HG03135 (cell line): Measurements from ENCODE around the gene SPATS2.
A peak's percentile ranks its signal among the peaks of the same experiment; 100 is the strongest.

Experiments used
- ATAC-seq: cut with Tn5 transposase; IDR thresholded peaks from one replicate; pipeline ENCODE4 v1.9.1; 2021; ENCODE audit warnings: mild to moderate bottlenecking, moderate library complexity; ENCODE audit not compliant: unreplicated experiment

SPATS2 gene

DNA sequence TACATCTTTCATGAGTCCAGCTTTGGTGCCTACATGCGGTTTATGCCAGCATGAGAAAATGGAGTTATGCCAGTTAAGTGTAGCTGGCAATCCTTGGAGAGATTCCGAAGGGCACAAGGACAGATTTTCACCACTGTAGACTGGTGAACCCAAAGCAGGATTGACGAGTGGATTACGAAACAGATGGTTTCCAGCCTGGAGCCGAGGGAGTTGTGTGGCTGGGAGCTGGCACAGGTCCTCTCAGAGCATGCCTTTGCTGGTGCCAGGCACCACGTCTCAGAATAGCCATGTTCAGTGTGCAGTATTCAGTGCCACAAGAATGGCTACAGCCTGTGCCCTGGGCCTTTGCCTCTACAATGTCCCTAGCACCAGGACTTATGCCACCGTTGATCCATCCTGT, 184.8 kb downstream of the SPATS2 start:
- ATAC-seq = no peak

GRCh38 chr12:49552425-49552824, 185.2 kb downstream of the SPATS2 start:
- ATAC-seq = no peak

GRCh38 chr12:49552899-49553298, 185.6 kb downstream of the SPATS2 start:
- no peak for ATAC-seq

DNA sequence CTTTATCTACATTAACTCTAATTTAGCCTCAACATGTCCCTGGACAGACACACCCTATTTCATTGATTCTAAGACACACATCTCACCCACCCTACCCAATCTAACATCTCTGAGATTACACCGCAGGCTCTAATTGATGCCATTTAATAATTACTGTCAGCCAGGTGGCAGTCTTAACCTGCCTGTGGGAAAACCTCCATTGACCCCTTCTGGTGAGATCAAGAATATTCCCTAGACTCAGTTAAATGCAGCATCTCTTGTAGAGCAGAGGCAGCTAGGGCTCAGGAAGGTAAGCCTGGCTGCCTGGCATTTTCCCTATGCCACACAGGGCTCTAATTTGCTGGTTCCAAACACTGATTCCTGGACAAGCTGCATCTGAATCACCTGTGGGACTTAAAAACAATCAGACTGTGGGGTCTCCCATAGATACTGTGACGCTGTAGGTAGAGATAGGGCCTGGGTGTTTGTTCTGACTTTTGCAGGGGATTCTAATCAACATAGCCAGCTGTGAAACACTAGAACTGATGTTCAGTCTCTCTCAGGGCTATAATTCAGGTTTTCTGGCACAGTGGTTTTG, 186.3 kb downstream of the SPATS2 start:
- no peak for ATAC-seq

GRCh38 chr12:49554266-49554665, 187.0 kb downstream of the SPATS2 start:
- no peak for ATAC-seq

DNA sequence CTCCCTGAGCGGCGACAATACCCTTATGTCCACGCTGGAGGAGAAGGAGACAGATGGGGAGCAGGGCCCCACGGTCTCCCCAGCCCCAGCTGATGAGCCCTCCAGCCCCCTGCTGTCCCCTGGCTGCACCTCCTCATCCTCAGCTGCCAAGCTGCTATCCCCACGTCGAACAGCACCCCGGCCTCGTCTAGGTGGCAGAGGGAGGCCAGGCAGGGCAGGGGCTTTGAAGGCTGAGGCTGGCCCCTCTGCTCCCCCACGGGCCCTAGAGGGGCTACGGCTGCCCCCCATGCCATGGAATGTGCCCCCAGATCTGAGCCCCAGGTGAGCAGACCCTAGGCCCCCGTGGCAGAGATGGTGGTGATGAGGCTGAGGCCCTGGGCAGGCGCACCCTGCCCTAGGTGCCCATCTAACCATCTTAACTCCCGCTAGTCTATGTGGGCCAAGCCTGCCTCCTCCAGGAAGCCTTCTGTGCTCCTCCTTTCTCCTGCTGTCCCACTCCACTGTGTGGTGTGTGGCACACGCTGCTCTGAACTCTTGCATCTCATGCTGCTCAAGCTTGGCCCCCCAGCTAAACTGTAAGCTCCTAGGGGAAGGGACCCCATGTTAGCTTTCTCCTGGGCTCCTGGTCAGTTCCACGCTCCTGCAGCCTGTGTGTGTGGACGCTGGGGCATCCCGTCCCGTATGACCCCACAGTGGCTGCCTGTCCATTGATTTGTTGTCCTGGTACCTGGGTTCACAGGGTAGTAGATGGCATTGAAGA, 188.5 kb downstream of the SPATS2 start:
- ATAC-seq = no peak

DNA sequence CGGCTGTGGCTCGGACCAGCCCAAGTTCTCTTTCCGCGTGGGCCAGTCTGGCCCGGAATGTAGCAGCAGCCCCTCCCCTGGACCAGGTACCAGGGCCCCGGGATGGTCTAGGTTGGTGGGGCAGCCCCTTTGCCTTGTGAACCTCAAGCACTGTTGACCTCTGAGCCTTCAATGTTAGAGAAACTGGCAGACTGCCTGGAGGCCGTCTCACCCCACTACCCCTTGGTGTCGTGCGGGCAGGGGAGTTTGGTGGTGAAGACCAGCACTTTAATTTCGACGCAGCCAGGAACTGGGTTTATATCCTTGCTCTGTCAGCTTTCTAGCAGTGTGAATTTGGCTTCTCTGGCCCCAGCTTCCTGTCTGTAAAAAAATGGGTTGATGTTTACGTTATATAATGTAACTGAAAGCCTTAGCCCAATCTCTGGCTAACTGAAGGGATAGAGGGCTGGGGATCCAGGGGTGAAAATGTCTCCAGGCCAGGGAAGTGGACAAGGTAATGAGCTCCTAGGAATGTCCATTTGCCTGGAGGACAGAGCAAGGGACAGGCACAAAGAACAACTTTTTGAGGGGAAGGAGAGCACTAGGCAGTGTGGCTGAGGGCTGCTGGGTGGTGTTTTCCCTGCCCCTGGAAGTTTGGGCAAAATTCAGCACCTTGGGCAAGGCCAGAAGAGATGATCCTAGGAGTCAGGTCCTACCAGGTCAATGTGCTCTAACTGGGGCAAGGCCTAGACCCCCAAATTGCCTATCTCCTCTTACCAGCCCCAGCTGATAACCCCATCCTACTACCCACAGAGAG, 189.3 kb downstream of the SPATS2 start:
- no peak for ATAC-seq

DNA sequence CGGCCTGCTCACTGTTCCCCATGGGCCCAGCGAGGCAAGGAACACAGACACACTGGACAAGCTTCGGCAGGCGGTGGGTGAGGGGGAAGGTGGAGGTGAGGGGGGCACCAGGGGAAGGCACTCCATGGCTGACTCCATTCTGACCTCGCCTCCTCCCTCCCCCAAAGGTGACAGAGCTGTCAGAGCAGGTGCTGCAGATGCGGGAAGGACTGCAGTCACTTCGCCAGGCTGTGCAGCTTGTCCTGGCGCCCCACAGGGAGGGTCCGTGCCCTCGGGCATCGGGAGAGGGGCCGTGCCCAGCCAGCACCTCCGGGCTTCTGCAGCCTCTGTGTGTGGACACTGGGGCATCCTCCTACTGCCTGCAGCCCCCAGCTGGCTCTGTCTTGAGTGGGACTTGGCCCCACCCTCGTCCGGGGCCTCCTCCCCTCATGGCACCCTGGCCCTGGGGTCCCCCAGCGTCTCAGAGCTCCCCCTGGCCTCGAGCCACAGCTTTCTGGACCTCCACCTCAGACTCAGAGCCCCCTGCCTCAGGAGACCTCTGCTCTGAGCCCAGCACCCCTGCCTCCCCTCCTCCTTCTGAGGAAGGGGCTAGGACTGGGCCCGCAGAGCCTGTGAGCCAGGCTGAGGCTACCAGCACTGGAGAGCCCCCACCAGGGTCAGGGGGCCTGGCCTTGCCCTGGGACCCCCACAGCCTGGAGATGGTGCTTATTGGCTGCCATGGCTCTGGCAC, 190.1 kb downstream of the SPATS2 start:
- ATAC-seq = no peak

- ATAC-seq = no peak
Observed at GRCh38 chr12:49557917-49558215, 190.6 kb downstream of the SPATS2 start.

- ATAC-seq = no peak
Observed at GRCh38 chr12:49558526-49558925, 191.3 kb downstream of the SPATS2 start.

DNA sequence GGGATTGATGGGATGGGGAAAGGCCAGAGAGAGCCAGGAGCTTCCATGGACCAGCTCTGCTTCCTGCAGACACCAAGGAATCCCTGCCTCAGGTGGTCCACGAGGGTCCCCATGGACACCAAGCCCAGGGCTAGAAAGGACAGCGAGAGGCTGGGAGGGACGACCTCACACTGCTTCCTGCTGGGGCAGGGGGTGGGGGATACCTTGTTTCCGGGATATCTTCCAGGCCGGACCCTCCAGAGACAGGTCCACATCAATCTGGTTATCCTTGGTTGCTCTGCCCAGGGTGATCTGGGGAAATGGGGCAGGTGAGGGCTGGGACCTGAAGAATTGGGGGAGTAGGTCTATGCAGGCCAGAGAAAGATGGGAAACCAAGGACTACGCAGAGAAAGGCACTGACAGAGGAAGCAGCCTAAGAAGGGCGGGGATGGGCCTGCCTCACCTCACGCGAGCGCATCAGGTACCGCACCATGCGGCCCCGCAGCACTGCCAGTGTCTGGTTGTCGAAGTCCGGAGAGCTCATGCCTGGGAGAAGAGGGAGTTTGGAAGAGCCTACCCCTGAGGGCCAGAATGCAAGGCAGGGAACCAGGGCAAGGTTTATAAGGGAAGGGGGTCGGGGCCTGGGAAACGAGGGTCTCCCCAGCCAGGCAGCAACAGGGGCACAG, 191.9 kb downstream of the SPATS2 start:
- ATAC-seq = no peak

DNA sequence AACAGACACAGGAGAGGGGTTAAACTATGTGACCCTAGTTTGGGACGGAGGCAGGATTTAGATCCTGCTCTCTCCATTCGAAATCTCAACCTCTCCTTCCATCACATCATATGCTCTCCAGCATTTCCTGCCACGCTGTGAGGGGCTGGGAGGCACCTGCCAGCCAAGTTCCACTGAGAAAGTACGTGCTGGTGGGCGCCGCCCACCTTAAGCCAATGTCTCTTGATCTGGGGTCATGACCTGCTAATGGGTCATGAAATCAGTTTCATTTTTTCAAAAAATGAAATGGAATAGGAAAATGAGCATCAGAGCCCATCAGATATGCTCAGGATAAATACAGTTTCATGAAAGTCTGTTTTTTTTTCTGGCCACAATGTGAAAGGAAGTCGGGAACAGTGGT, 193.4 kb downstream of the SPATS2 start:
- no peak for ATAC-seq

DNA sequence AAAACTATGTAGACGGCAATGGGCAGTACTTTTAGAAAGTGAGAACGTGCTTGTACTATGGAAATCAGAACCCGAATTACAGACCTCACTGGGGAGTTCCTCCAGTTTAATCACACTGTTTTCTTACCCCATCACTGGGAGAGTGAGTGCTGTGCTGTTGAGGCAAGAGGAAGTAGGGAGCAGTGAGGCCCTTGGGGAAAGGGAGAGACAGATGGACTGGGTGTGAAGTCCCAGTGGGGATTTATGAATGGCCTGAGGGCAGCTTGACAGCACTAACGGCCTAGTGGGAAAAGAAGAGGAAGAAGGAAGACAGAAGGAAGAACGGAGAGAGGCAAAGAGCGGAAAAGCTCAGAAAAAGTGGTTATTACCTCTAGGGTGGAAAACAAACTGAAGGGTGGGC, 195.0 kb downstream of the SPATS2 start:
- ATAC-seq = no peak

- no peak for ATAC-seq
Observed at GRCh38 chr12:49562831-49563230, 195.6 kb downstream of the SPATS2 start.

- ATAC-seq = no peak
Observed at GRCh38 chr12:49563951-49564685, 196.9 kb downstream of the SPATS2 start.

DNA sequence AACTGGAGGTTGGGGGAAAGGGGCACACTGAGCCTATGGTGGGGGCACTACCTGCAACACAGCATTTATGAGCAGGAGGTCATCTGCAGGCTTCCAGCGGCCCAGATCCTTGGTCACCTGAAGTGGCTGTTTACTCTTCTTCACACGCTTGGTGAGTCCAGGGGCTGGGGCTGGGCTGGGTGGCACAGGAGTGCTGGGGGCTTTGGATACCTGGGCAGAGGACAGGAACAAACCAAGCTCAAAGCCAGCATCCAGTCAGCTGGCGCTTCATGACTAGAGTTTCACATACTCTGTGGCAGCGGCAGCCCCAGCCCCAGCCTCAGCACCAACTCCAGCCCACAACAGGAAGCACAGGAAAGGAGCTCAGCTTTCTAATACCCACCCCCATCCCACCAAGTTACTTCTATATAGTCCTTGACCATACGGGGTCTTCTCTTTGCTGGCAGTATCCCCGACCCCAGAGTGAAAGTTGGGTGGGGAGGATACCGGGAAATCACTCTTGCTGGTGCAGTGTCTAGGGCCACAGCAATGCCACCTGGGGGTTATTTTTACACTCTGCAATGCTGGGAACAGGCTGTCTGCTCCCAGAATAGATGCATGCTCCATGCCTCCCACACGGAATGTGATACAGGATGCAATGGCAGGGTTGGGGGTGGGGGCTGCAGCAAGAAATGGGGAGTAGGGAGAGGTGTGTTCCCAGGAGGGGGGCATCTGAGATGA, 197.6 kb downstream of the SPATS2 start:
- no peak for ATAC-seq

GRCh38 chr12:49565406-49566265, 198.4 kb downstream of the SPATS2 start:
- no peak for ATAC-seq

GRCh38 chr12:49566361-49566760, 199.1 kb downstream of the SPATS2 start:
- no peak for ATAC-seq

- peak; percentile 8 for ATAC-seq
Observed at GRCh38 chr12:49567302-49567610, 200.0 kb downstream of the SPATS2 start.
